Fibroblast of the aortic adventitia (primary cell): ENCODE data around the gene ZDHHC9. TPM values are rescaled to one million over a fixed set of nuclear protein-coding genes. Genes with fewer than 3 reads are reported as not detected.

Experiments used
- DNase-seq: peaks from one replicate; pipeline ENCODE4 v3.0.0-alpha.2; 2010; ENCODE audit warnings: low read depth
- H3K4me3 ChIP-seq: 2 replicates; pipeline ENCODE4 v1.5.1; 2011; ENCODE audit warnings: low read depth, mild to moderate bottlenecking, control low read depth, low read length, moderate library complexity
- CTCF ChIP-seq: IDR thresholded peaks from 2 replicates; pipeline ENCODE4 v1.5.1; 2011; ENCODE audit warnings: mild to moderate bottlenecking, low read length, control low read depth, inconsistent platforms; ENCODE audit not compliant: insufficient read depth
- small RNA-seq: library from RNA; depleted of rRNA; stranded (forward); fragments of <200 nt; gene quantifications from one replicate; pipeline ENCODE3, GENCODE V24; 2012
- total RNA-seq: library from RNA; depleted of rRNA; stranded (reverse); fragments of >200 nt; gene quantifications from 2 replicates; pipeline ENCODE4 v1.2.3, GENCODE V29; 2012; ENCODE audit warnings: low replicate concordance

ZDHHC9 gene
- total RNA-seq, 1 donor: 37.1 TPM

GRCh38 chrX:129759576-129760061 is 84.1 kb downstream of the ZDHHC9 start:
- peak; percentile 84 for DNase-seq
- no peak overlapping the region for H3K4me3 ChIP-seq
- no peak for TF ChIP-seq CTCF

GRCh38 chrX:129755779-129756650 is 87.7 kb downstream of the ZDHHC9 start:
- TF ChIP-seq CTCF: no peak
- H3K4me3 ChIP-seq: no peak overlapping the region
- DNase-seq: no peak

- no peak overlapping the region for H3K4me3 ChIP-seq
- no peak for TF ChIP-seq CTCF
- no peak for DNase-seq
Observed at GRCh38 chrX:129754056-129755024, 89.3 kb downstream of the ZDHHC9 start.

Small RNA genes lying within 50 kb of the gene (small RNA-seq; reads per million reads assigned to genes)
- not detected for gene RF00017

Other genes starting within 250 kb of the ZDHHC9 start
- 0.54 and 3.8 TPM in 2 replicates for gene APLN, start 188.9 kb downstream of the ZDHHC9 start, total RNA-seq
- gene XPNPEP2, start 104.9 kb downstream of the ZDHHC9 start, total RNA-seq: 3.6 and 5.7 TPM in 2 replicates
- not detected in 2 replicates for gene SASH3, start 63.9 kb downstream of the ZDHHC9 start, total RNA-seq
- 19.1 and 34.1 TPM in 2 replicates for gene UTP14A, start 62.3 kb upstream of the ZDHHC9 start, total RNA-seq
- 0.49 and 1.9 TPM in 2 replicates for gene BCORL1, start 138.7 kb upstream of the ZDHHC9 start, total RNA-seq